Fibroblast of skin of right quadriceps (primary cell): Measurements from ENCODE around the gene OR51D1.

ENCODE experiments used
- DNase-seq: peaks from one replicate; pipeline ENCODE4 v3.0.0-alpha.2; 2013

The OR51D1 gene

DNA sequence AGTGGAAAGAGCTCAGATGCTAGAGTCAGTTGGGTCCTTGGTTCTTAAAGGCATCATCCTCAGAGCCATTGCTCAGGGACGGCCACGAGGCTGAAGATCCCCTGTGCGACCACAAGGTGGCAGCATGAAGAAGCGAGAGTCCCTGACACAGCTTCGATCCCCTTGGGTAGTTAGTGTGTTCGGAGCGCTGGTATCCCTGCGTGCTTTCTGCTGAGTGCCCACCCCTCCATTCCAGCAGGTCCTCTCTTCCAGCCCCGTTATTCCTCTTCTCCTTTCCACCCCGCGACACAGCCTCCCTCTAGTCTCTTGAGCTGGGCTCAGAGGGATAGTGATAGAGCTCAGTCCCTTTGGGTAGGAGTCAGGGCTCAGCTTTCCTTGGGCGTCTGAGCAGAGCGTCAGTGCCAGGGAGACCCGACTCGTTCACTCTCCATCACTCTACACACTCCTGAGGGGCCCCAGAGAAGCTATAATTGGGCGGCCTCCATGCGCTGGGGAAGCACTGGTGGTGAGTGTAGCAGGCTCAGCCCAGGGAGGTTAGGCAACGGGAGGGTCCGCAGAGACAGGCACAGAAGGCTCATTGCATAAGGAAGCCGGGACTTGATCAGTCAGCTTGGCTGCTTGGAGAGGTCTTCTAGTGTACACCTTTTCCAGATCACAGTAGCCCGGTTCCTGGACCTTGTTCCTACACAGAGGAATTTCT is at the start of gene OR51D1:
TSS of gene OR51D1 (plus strand) at position 516 of the 700 bp plus-strand sequence. CDS start 2,314 bp downstream, outside the sequence.
- peak; percentile 56 for DNase-seq

- no peak for DNase-seq
Observed at GRCh38 chr11:4589017-4589416, 48.3 kb upstream of the OR51D1 start.

GRCh38 chr11:4593739-4594138 is 43.5 kb upstream of the OR51D1 start, which contains the start of gene OR52I1:
OR52I1 (plus strand) TSS chr11:4594039; CDS start chr11:4594039, 0 bp downstream.
- no peak for DNase-seq

DNA sequence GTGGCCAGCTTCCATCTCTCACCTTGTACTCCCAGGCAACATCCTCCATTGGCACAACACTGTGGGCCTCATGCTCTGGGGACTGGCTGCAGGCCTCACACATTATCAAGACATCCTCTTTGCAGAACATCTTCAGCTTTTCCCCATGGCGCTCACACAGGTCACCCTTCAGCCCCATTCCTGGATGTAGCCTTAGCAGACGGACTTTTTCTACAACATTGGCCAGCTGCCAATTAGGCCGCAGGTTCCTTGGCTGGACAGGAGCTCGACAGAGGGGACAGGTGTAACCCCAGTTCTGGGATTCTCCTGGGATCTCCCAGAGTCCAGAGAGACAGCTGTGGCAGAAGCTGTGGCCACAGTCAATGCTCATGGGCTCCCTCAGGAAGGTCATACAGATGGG is 32.2 kb upstream of the OR51D1 start:
- no peak for DNase-seq

DNA sequence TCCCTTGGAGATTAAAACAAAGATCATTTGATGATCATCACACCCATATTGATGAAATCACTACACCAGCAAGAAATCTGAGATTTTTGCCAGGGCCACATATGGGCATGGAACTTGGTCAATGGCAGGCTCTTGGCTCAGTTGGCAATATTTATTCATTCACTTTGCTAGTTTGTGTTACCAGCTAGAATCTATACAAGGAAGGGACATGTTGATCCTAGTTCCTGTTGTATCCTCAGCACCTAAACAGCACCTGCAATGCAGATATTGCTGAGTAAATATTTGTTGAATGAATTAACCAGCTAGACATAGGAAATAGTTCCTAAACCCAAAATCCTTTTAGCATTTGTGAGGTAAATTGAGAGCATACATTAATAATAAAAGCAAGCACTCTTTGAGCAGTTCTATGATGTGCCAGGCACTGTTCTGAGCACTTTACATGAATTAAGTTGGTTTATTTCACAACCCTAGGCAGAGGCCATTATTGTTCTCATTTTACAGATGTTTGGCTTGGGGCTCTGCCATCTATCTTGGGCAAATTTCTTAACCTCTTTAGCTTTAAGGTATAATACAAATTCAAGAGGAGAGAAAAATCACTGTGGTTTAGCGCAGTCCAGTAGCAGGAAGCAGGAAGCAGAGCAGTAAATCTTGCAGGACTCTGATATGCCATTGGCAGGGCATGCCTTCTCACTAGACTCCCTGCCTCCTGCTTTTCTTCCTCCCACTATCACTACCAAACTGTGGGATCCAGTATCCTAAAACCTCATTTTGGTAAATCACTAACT is 30.9 kb upstream of the OR51D1 start:
- peak; percentile 3 for DNase-seq

DNA sequence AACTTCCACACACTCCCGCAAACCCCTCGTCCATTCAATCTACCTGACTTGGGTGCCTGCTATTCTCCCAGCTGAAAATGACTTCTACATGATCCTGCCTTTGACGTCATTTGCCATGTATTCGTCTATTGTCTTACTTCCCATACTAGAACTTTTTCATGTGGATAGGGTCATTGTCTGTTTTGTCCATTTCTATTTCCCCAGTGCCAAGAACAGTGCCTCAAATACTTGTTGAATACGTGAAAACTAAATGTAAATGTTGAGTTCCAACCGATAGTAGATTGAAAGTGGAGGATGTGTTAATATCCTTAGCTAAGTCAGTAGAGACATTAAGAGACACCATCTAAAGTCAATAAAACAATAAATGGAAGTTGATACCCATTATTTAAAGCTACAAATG is 30.2 kb upstream of the OR51D1 start:
- no peak for DNase-seq

DNA sequence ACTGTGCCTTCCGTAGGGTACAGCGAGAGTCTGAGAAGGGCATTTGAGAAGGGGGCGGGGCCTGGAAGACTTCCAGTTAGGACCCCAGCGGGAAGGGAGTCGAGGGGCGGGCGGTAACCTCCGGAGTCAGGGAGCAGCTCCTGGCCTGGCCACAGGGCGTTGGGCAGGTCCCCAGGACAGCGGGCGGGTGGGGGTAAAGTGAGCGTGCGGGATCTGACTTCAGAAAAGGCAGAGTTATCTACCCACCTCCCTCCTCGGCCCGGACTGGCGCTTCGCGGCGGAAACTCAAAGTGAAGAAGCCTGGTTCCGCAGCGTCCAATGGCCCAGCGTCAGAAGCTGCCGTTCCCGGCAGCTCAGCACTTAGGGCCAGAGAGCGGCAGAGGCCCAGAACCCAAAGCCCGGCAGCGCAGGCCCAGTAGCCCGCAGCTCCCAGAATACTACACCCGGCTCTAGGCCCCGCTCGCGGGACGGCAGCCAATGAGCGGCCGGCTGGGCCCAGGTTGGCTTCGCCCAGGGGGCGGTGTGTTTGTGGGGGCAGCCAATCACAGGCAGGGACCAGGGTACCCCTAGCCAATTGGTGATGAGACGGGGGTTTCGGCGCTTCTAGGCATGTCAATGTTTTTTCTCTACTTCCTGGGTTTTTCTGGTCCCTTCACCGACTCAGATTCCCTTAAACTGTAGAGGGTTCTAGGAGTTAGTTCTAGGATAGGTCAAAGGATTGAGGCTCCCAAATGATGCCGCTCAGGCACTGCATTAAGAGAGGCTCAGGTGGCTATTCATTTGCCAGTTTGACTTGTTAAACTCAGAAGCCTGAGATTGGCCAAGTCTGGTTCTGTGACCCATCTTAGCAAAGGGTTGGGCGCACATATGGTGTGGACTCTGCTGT is 29.3 kb upstream of the OR51D1 start, which contains the start of gene TRIM68:
TSS of gene TRIM68 (minus strand) at position 451 of the 886 bp plus-strand sequence. CDS start 2,727 bp downstream, outside the sequence.
- DNase-seq: peak; percentile 96

DNA sequence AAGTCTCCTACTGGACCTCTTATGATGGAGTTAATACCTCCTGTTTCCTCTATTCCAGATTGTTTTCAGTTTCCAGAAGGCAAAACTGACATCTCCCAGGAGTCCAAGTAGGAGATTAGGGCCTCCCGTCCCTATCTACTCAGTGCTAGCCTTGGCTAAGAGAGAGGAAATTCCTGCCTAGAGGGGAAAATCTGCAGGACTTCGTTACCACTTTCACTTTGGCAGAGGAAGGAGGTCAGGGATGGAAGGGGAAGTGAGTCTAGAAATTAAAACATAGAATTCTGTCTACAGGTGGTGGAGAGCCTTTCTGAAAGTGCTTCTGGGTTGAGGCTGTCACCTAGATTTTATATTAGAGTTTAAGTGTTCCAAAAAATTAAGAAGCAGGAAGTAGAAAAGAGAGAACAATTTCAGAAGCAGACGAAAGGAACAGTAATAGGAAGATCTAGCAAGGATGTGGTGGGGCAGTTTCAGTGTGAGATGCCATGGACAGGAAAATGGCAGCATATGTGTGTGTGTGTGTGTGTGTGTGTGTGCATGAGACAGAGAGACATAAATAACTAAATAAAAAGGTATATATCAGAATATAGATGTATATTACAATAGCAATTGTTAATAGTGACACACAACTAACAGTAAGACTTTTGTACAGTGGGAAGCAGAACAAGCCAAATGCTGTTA is 26.9 kb upstream of the OR51D1 start:
- DNase-seq: no peak

DNA sequence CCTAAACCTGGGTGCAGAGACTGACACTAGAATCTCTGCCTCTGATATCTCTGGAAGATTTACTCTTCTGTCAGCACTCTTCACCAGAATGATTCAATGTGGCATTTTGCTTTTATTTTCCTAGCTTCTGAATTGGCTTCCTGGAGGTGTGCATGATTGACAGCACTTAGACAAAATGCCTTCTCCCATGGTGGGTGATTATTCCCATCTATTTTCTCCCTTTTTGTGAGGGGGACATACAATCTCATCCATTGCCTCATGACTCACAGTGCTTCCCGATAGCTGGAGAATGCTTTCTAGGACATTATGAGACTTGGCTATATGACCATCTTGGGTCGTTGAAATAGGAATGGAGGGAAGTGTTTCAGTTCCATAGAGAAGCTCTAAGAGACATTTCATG is 25.3 kb upstream of the OR51D1 start:
- no peak for DNase-seq

GRCh38 chr11:4615856-4616444 is 21.3 kb upstream of the OR51D1 start:
- DNase-seq: no peak

- no peak for DNase-seq
Observed at GRCh38 chr11:4619514-4619913, 17.8 kb upstream of the OR51D1 start.

DNA sequence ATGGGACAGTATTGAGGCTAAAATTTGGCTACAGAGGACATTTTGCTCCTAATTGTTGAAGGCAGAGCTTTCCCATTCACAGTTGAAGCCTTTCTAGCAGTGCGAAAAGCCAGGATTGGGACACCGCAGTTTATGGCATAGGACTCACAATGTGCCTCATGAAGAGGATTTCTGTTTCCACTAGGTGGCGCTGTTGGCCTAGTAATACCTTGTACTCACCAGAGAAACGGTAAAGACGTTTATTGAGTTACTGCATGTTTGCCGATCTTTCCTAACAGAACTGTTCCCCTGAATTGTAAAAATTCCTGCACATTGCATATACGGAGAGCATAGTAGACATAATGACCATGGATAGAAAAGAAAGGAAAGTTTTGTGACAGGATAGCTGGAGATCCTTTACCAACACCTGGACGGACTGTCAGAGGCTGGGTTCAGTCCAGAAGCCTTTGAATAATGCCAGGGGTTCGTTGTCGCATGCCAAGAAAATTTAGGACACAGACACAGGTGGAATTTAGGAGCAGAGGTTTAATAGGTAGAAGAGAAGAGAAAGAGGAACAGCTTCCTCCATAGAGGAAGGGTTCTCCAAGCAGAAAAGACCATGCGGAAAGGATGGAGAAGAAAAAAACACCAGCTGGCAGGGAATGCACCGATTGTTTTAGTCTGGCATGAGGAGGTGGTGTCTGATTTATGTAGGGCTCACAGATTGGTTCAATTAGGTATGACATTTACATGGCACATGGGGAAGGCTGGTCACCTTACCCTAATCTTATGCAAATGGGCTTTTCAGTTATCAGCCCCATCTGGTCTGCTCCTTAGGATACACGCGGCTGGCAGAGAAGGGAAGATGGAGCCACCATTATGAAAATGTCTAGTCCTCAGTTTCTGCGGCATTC is 10.8 kb upstream of the OR51D1 start:
- DNase-seq: peak; percentile 59

- no peak for DNase-seq
Observed at GRCh38 chr11:4636136-4636535, 1.1 kb upstream of the OR51D1 start.

DNA sequence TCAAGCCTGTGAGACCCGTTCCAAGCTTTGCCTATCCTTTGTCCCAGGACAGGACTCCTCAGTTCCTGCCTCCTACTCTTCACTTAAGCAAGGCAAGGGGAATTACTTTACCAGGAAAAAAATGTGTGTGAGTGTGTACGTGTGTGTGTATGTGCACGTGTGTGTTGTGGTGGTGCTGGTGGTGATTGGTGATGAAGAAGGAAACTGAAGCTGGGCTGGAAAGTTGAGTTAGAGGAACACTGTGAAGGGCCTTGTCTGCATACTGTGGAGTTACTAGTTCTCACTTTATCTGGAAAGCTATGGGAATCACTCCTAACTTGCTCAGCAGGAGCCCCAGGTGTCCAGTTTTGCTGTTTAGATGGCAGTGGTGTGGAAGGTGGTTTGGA is 378 bp downstream of the OR51D1 start:
- no peak for DNase-seq

DNA sequence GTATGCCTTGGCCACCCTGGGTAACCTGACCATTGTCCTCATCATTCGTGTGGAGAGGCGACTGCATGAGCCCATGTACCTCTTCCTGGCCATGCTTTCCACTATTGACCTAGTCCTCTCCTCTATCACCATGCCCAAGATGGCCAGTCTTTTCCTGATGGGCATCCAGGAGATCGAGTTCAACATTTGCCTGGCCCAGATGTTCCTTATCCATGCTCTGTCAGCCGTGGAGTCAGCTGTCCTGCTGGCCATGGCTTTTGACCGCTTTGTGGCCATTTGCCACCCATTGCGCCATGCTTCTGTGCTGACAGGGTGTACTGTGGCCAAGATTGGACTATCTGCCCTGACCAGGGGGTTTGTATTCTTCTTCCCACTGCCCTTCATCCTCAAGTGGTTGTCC is 2.7 kb downstream of the OR51D1 start:
- no peak for DNase-seq

DNA sequence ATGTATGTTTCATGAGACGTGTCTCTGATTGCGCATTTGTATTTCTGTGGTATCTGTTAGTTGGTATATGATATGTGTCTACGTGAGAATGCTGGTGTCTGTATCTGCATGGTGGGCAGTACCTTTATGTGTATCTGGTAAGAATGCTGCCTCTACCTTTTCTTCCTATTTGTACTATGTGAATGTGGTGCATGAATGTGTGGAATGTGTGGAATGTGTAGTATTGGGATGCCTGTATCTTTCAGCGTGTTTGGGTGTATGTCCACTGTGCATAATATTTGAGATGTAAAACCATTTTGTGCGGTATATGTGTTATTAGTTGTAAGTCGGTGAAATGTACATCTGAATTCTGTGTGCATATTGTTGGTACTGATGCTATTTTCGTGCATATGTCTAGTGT is 4.2 kb downstream of the OR51D1 start:
- no peak for DNase-seq

- DNase-seq: no peak
Observed at GRCh38 chr11:4642043-4642442, 4.8 kb downstream of the OR51D1 start.

GRCh38 chr11:4643076-4643475 is 5.8 kb downstream of the OR51D1 start:
- no peak for DNase-seq

GRCh38 chr11:4643682-4644081 is 6.4 kb downstream of the OR51D1 start, which contains the start of gene OR51E1:
OR51E1 (plus strand) TSS chr11:4643982; CDS start chr11:4652527, 8,545 bp downstream.
- no peak for DNase-seq

DNA sequence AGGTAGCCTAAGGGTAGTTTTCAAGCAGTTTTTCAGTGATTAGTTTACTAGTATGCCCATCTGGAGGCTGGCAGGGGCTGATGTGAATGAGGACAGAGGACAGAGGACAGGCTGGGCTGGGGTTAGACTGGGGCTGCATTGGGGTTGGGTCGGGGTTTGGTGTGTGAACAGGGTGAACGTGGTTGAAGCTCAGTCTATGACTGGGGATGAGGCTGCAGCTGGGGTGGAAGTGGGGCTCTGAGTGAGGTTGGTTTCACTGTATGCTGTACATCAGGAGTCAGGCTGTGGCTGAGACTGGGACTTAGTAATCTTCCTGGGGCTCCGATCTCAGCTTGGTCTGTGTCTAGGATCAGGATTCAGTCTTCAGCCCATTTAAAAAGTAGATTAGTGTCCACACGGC is 7.0 kb downstream of the OR51D1 start:
- DNase-seq: no peak

- DNase-seq: no peak
Observed at GRCh38 chr11:4645974-4646373, 8.7 kb downstream of the OR51D1 start.
